Endothelial cell of umbilical vein (primary cell): ENCODE measurements around the gene PLXDC2. TPM values are rescaled to one million over a fixed set of nuclear protein-coding genes. Genes with fewer than 3 reads are reported as not detected.

Experiments used
- BruUV-seq: library from RNA; stranded (reverse); fragments of 400-500 nt; replicated peaks from 2 replicates; lab custom pipeline; 2021; lab: Mats Ljungman, UMichigan
- CTCF ChIA-PET: fragments of 300-600, 350-600 bp; sonication (Branson Sonifier 250); formaldehyde crosslinking; loops from one replicate; lab custom pipeline; 2021; ENCODE audit warnings: antibody characterized with exemption, inconsistent platforms; lab: Charles Lee
- POLR2A ChIA-PET: fragments of 300-600, 350-600 bp; sonication (Branson Sonifier 250); formaldehyde crosslinking; loops from one replicate; lab custom pipeline; 2021; ENCODE audit warnings: antibody characterized with exemption, inconsistent platforms; lab: Charles Lee
- DNase-seq: peaks from one replicate; pipeline ENCODE4 v3.0.0-alpha.2; 2011; ENCODE audit warnings: low read depth, low spot score
- FAIRE-seq: peaks from 2 replicates; lab custom pipeline; 2011; peaks lifted over from hg19 to GRCh38; lab: Jason Lieb, UNC
- H2AFZ ChIP-seq: 2 replicates; pipeline ENCODE4 v1.6.0; 2012; ENCODE audit warnings: low read depth, low read length, control low read depth, inconsistent platforms
- H3K27ac ChIP-seq: 2 replicates; pipeline ENCODE4 v1.5.1; 2011; ENCODE audit warnings: low read depth, mild to moderate bottlenecking, control low read depth, low read length, moderate library complexity; ENCODE audit not compliant: insufficient read depth
- H3K27me3 ChIP-seq, 2 experiments: 2 replicates each; pipeline versions ENCODE4 v1.6.0 to v1.6.1; 2011; ENCODE audit warnings: low read length in 2 of 2, mixed read lengths in 1 of 2; ENCODE audit not compliant: control insufficient read depth in 2 of 2, insufficient read depth in 2 of 2
- H3K36me3 ChIP-seq, 2 experiments: 2 replicates in 1 of 2; 3 replicates in 1 of 2; pipeline ENCODE4 v1.5.1; 2011; ENCODE audit warnings: low read length in 2 of 2, mild to moderate bottlenecking in 1 of 2, moderate library complexity in 1 of 2; ENCODE audit not compliant: control insufficient read depth in 2 of 2, insufficient read depth in 2 of 2; ENCODE audit errors: extremely low read depth in 1 of 2
- H3K4me1 ChIP-seq: 3 replicates; pipeline ENCODE4 v1.5.1; 2011; ENCODE audit warnings: mild to moderate bottlenecking, low read length; ENCODE audit not compliant: control insufficient read depth, insufficient read depth; ENCODE audit errors: extremely low read depth
- H3K4me2 ChIP-seq: 2 replicates; pipeline ENCODE4 v1.6.1; 2011; ENCODE audit warnings: low read length, control low read depth, mixed read lengths; ENCODE audit not compliant: insufficient read depth
- H3K4me3 ChIP-seq, 3 experiments: fragments of 200-600 bp in 1 of 3; sonication (generic), shearing (Covaris generic) in 1 of 3; replicated peaks in 1 of 3; 2 replicates each; pipeline ENCODE4 v1.5.1; 2011 to 2016; ENCODE audit warnings: control low read depth in 3 of 3, low read length in 3 of 3, mild to moderate bottlenecking in 2 of 3, inconsistent platforms in 1 of 3, low read depth in 1 of 3, moderate library complexity in 1 of 3; ENCODE audit not compliant: insufficient read depth in 1 of 3
- H3K79me2 ChIP-seq: 2 replicates; pipeline ENCODE4 v1.6.0; 2012; ENCODE audit warnings: low read length, inconsistent platforms; ENCODE audit not compliant: control insufficient read depth, insufficient read depth
- H3K9ac ChIP-seq: replicated peaks from 2 replicates; pipeline ENCODE3; 2011; ENCODE audit warnings: low read length, control low read depth; ENCODE audit not compliant: insufficient read depth; ENCODE audit errors: extremely low read depth
- H3K9me1 ChIP-seq: replicated peaks from 3 replicates; pipeline ENCODE4 v1.6.0; 2011; ENCODE audit warnings: mild to moderate bottlenecking, low read length; ENCODE audit not compliant: control insufficient read depth, insufficient read depth; ENCODE audit errors: extremely low read depth
- H3K9me3 ChIP-seq: replicated peaks from 2 replicates; pipeline ENCODE4 v1.5.1; 2012; ENCODE audit warnings: low read length, inconsistent platforms; ENCODE audit not compliant: control insufficient read depth, insufficient read depth
- H4K20me1 ChIP-seq: replicated peaks from 2 replicates; pipeline ENCODE3; 2011; ENCODE audit warnings: mild to moderate bottlenecking, low read length; ENCODE audit not compliant: control insufficient read depth, insufficient read depth; ENCODE audit errors: extremely low read depth
- EZH2 ChIP-seq: IDR thresholded peaks from 2 replicates; pipeline ENCODE4 v1.6.1; 2012; ENCODE audit warnings: borderline replicate concordance, low read depth, mild to moderate bottlenecking, moderate library complexity, low read length, inconsistent platforms; ENCODE audit not compliant: severe bottlenecking
- FOS ChIP-seq: IDR thresholded peaks from 2 replicates; pipeline ENCODE4 v1.6.1; 2011; ENCODE audit warnings: mild to moderate bottlenecking, low read length, moderate library complexity, borderline replicate concordance; ENCODE audit not compliant: insufficient read depth
- GATA2 ChIP-seq: IDR thresholded peaks from 2 replicates; pipeline ENCODE4 v1.7.0; 2011; ENCODE audit warnings: low read depth, mild to moderate bottlenecking, moderate library complexity, mixed read lengths, low read length; ENCODE audit not compliant: insufficient read length, insufficient read depth
- JUN ChIP-seq: IDR thresholded peaks from 2 replicates; pipeline ENCODE4 v1.6.1; 2011; ENCODE audit warnings: borderline replicate concordance, low read depth; ENCODE audit not compliant: insufficient read length, insufficient read depth
- MAX ChIP-seq: IDR thresholded peaks from 2 replicates; pipeline ENCODE4 v1.6.1; 2011; ENCODE audit not compliant: insufficient read depth, insufficient read length
- POLR2AphosphoS5 ChIP-seq: IDR thresholded peaks from 2 replicates; pipeline ENCODE4 v1.6.1; 2012; ENCODE audit warnings: low read depth, mild to moderate bottlenecking, control low read depth, low read length, moderate library complexity; ENCODE audit not compliant: insufficient read depth
- dilution Hi-C: fragments of 300-500 bp; cut with MboI; formaldehyde crosslinking; loops from one replicate; pipeline ENCODE4 v1.15.0; 2019; ENCODE audit warnings: low sequenced_read_pairs; ENCODE audit not compliant: extremely low pct_ligation_motif_present
- intact Hi-C: fragments of 100-400 bp; cut with micrococcal nuclease; formaldehyde crosslinking; loops from one replicate; pipeline ENCODE4 v1.10.0; 2022
- polyA plus RNA-seq, 4 experiments: library from polyadenylated mRNA; depleted of rRNA in 3 of 4; stranded (reverse) in 3 of 4; unstranded in 1 of 4; fragments of >200 nt; gene quantifications; 2 replicates each; pipeline versions ENCODE4 v1.2.1 to v1.2.3, GENCODE V29; 2011 to 2012; ENCODE audit warnings: missing spikeins in 1 of 4
- total RNA-seq: library from RNA; stranded (reverse); gene quantifications from 2 replicates; pipeline ENCODE4 v1.2.3, GENCODE V29; 2021
- TF ChIP-seq, protein P1 (sequence below), 2 donors: IDR thresholded peaks; 1 replicate in 1 of 2; 2 replicates in 1 of 2; pipeline ENCODE4 v1.5.1; 2011; ENCODE audit warnings: low read length in 2 of 2, mild to moderate bottlenecking in 2 of 2, moderate library complexity in 2 of 2, control low read depth in 1 of 2, inconsistent platforms in 1 of 2, low read depth in 1 of 2; ENCODE audit not compliant: insufficient read depth in 1 of 2; ENCODE audit errors: extremely low read depth in 1 of 2

Gene PLXDC2
- total and polyA plus RNA-seq, 2 donors (not counting 3 experiments of a cell fraction or from before 2014, with no cell fraction given) = 0.32 to 1.2 TPM

GRCh38 chr10:19961076-19962053, 145.1 kb downstream of the PLXDC2 start:
- no peaks in the 10 kb centered on the region for H3K79me2 ChIP-seq
- no peaks in the 10 kb centered on the region for H3K4me1 ChIP-seq
- H3K4me2 ChIP-seq = no peak overlapping the region
- no peak overlapping the region for H3K4me3 ChIP-seq
- no peaks in the 10 kb centered on the region for H3K9me3 ChIP-seq
- H3K9me1 ChIP-seq = no peaks in the 10 kb centered on the region
- dilution Hi-C loops (no loop called here), intact Hi-C loops (no loop called here)
- CTCF ChIA-PET = no interaction called here
- H3K9ac ChIP-seq = no peak overlapping the region
- no peak for FAIRE-seq
- no peak for DNase-seq
- no peaks in the 10 kb centered on the region for H3K27me3 ChIP-seq
- H3K36me3 ChIP-seq = no peaks in the 10 kb centered on the region
- TF ChIP-seq MAX = no peak
- TF ChIP-seq FOS = no peak
- TF ChIP-seq, protein P1, sequence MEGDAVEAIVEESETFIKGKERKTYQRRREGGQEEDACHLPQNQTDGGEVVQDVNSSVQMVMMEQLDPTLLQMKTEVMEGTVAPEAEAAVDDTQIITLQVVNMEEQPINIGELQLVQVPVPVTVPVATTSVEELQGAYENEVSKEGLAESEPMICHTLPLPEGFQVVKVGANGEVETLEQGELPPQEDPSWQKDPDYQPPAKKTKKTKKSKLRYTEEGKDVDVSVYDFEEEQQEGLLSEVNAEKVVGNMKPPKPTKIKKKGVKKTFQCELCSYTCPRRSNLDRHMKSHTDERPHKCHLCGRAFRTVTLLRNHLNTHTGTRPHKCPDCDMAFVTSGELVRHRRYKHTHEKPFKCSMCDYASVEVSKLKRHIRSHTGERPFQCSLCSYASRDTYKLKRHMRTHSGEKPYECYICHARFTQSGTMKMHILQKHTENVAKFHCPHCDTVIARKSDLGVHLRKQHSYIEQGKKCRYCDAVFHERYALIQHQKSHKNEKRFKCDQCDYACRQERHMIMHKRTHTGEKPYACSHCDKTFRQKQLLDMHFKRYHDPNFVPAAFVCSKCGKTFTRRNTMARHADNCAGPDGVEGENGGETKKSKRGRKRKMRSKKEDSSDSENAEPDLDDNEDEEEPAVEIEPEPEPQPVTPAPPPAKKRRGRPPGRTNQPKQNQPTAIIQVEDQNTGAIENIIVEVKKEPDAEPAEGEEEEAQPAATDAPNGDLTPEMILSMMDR (IDR thresholded peaks at IDR 0.05; ENCODE audit: extremely low read depth in 1 of 2, insufficient read depth in 1 of 2, low read depth in 1 of 2, low read length in 2 of 2) = no peak
- TF ChIP-seq EZH2 = no peak
- TF ChIP-seq POLR2AphosphoS5 = no peak
- no peak for TF ChIP-seq JUN
- TF ChIP-seq GATA2 = no peak
- POLR2A ChIA-PET = no interaction called here
- no peak overlapping the region for H2AFZ ChIP-seq
- no peaks in the 10 kb centered on the region for H4K20me1 ChIP-seq
- BruUV-seq = no TSS peak
- H3K27ac ChIP-seq = no peak overlapping the region
